ENCODE measurements around the gene NDST1.
A peak's percentile ranks its signal among the peaks of the same experiment; 100 is the strongest.

NDST1 gene

DNA sequence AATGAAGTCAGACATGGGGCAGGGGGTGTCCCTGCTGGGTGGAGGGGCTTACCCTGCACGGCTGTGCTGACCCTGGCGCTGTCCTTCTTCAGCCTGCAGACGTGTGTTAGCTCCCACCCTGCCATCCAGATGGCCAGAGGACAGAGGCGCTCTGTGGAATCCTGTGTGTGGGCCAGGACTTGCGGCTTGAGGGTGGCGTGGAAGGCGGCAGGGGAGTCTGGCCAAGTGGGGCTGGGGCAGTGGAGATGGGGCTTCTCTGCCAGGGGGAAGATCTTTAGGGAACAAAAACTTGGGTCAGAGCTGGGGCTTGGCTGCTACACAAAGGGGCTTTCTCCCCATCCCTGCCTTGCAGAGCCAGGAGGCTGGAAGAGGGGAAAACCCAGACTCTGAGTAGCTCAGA lies 86.1 kb downstream of the NDST1 start:
- H3K27me3 ChIP-seq, result no peaks in the 10 kb centered on the region
- peaks cover 5 to 91% (median 62%) of the 10 kb centered on the region in 4 donors for H3K4me1 ChIP-seq
- no peaks in the 10 kb centered on the region for H3K9me3 ChIP-seq
- no peak overlapping the region for H3K4me3 ChIP-seq
- H3K36me3 ChIP-seq, result no peaks in the 10 kb centered on the region
- intact Hi-C loops (cut with DNase I; ENCODE audit: low total_unique reads), result no loop called here
- no peak for TF ChIP-seq CTCF (IDR thresholded peaks at IDR 0.05)
- peak overlapping the region; percentile 86 to 100 for H3K27ac ChIP-seq
- DNase-seq, result peak in 1 of 2 donors; percentile 62

DNA sequence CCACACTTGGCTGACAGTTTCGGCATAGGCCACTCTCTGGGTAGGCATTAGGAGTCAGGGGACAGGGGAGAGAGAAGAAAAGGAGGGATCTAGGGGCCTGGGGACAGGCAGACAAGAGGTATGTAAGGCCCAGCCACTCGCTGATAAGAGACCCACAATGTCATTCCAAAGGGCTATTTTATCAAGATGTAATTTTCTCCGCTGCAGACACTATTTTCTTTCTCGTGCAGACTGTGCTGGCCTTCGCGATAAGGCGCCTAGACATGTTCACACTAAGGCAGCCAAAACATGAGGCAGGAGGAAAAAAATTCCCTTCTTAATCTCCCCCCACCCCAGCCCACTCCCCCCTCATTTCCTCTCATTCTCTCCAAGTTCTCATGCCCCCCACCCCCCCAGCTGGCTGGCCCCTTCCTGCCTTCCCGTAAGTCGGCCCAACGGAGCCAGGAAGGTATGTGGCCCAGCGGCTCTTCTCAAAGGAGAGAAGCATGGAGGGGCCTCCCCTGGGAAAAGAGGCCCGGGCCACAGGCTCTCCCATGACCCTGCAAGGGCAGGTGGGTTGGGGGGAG lies 87.6 kb downstream of the NDST1 start:
- intact Hi-C loops (cut with DNase I; ENCODE audit: low total_unique reads), result no loop called here
- no peaks in the 10 kb centered on the region for H3K27me3 ChIP-seq
- H3K36me3 ChIP-seq, result no peaks in the 10 kb centered on the region
- peaks cover 5 to 96% (median 64%) of the 10 kb centered on the region in 4 donors for H3K4me1 ChIP-seq
- no peaks in the 10 kb centered on the region for H3K9me3 ChIP-seq
- DNase-seq, result peak in 1 of 2 donors; percentile 67
- no peak for TF ChIP-seq CTCF (IDR thresholded peaks at IDR 0.05)
- H3K27ac ChIP-seq, result peak overlapping the region; percentile 86 to 100
- no peak overlapping the region for H3K4me3 ChIP-seq

DNA sequence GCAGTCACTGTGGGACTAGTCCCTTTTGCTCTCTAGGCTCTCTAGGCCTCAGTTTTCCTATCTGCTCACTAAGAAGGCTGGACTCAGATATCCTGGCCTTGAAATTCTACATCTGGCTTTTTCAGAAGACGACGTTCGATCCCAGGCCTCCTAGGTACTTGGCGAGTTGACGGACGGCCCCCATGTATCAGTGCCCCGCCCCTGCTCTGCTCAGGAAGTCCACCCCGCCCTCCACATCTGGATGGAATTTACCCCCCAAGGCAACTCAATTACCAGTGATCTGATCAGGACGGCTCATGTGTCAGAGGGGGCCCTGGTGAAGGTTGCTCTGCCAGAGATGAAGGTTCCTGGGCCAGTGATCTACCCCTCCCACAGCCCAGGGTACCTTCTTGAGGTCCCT lies 88.4 kb downstream of the NDST1 start:
- intact Hi-C loops (cut with DNase I; ENCODE audit: low total_unique reads), result no loop called here
- Histone ChIP-seq H3K36me3 (no peaks in the 10 kb centered on the region), H3K9me3 (no peaks in the 10 kb centered on the region), H3K27ac (peak overlapping the region; percentile 86 to 100), H3K27me3 (no peaks in the 10 kb centered on the region), H3K4me3 (no peak overlapping the region), H3K4me1 (peaks cover 0 to 96% (median 64%) of the 10 kb centered on the region in 4 donors)
- no peak for TF ChIP-seq CTCF (IDR thresholded peaks at IDR 0.05)
- DNase-seq, result no peak

DNA sequence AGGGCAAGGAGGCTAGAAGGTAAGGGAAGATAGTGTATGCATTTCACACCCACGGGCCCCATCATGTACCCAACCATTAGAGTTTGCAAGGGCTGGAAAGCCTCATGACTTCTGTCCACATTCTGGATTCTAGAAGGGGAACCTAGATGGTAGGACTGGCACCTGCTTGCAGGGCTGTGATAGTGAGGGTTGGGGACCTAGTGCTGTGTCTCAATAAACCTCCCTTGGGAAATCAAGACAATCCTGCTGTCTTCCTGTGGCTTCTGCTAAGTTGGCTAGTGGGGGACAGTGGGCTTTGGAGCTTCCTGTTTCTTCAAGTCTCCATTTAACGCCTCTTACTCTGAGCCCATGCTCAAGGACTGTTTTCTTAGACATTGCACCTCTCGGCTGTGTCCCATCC lies 88.9 kb downstream of the NDST1 start:
- no peak for DNase-seq
- Histone ChIP-seq H3K36me3 (no peaks in the 10 kb centered on the region), H3K4me3 (no peak overlapping the region), H3K27me3 (no peaks in the 10 kb centered on the region), H3K4me1 (peaks cover 0 to 97% (median 67%) of the 10 kb centered on the region in 4 donors), H3K9me3 (no peaks in the 10 kb centered on the region), H3K27ac (peak overlapping the region; percentile 86 to 100)
- TF ChIP-seq CTCF (IDR thresholded peaks at IDR 0.05), result no peak
- intact Hi-C loops (cut with DNase I; ENCODE audit: low total_unique reads), result no loop called here

GRCh38 chr5:150598006-150598405 lies 90.1 kb downstream of the NDST1 start:
- DNase-seq, result no peak
- Histone ChIP-seq H3K4me3 (no peak overlapping the region), H3K36me3 (no peaks in the 10 kb centered on the region), H3K9me3 (no peaks in the 10 kb centered on the region), H3K4me1 (peaks cover 0 to 96% (median 70%) of the 10 kb centered on the region in 4 donors), H3K27ac (peak overlapping the region; percentile 86 to 100), H3K27me3 (no peaks in the 10 kb centered on the region)
- no peak for TF ChIP-seq CTCF (IDR thresholded peaks at IDR 0.05)
- intact Hi-C loops (cut with DNase I; ENCODE audit: low total_unique reads), result no loop called here

All from tibial artery (tissue), 4 donors.